ENCODE data around the gene SNAPC4. TPM values are rescaled to one million over a fixed set of nuclear protein-coding genes. Genes with fewer than 3 reads are reported as not detected.
A peak's percentile ranks its signal among the peaks of the same experiment; 100 is the strongest.

SNAPC4 gene
- polyA plus RNA-seq, 1 experiment = 1.7 TPM

DNA sequence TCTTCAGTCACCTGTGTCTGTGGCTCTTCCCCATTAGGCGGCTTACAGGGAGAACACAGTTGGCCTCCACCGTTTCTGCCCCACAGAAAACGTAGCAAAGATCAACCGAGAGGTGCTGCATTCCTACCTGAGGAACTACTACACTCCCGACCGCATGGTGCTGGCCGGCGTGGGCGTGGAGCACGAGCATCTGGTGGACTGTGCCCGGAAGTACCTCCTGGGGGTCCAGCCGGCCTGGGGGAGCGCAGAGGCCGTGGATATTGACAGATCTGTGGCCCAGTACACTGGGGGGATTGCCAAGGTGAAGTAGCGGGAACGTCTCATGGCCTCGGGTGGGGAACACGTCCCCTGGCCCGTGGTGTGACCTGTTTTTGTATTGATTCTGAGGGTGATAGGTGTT lies 16.9 kb upstream of the SNAPC4 start:
- H3K4me3 ChIP-seq (ENCODE audit: low read depth, low read length) = no peak overlapping the region
- ChIA-PET CTCF (interaction anchor here (1.0 kb wide), 1 partner anchor 23 kb away, joined by 4 read pairs; no protein-coding TSS in a partner anchor), POLR2A (no interaction called here)
- peaks cover 56% of the 10 kb centered on the region for H3K36me3 ChIP-seq (ENCODE audit: control insufficient read depth, insufficient read depth, low read length)
- H3K27me3 ChIP-seq (ENCODE audit: control insufficient read depth, insufficient read depth, low read length) = no peaks in the 10 kb centered on the region
- TF ChIP-seq, protein P1, sequence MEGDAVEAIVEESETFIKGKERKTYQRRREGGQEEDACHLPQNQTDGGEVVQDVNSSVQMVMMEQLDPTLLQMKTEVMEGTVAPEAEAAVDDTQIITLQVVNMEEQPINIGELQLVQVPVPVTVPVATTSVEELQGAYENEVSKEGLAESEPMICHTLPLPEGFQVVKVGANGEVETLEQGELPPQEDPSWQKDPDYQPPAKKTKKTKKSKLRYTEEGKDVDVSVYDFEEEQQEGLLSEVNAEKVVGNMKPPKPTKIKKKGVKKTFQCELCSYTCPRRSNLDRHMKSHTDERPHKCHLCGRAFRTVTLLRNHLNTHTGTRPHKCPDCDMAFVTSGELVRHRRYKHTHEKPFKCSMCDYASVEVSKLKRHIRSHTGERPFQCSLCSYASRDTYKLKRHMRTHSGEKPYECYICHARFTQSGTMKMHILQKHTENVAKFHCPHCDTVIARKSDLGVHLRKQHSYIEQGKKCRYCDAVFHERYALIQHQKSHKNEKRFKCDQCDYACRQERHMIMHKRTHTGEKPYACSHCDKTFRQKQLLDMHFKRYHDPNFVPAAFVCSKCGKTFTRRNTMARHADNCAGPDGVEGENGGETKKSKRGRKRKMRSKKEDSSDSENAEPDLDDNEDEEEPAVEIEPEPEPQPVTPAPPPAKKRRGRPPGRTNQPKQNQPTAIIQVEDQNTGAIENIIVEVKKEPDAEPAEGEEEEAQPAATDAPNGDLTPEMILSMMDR (IDR thresholded peaks at IDR 0.05; ENCODE audit: insufficient read depth, low read depth, low read length) = no peak
- no peak for DNase-seq (ENCODE audit: low read depth)

DNA sequence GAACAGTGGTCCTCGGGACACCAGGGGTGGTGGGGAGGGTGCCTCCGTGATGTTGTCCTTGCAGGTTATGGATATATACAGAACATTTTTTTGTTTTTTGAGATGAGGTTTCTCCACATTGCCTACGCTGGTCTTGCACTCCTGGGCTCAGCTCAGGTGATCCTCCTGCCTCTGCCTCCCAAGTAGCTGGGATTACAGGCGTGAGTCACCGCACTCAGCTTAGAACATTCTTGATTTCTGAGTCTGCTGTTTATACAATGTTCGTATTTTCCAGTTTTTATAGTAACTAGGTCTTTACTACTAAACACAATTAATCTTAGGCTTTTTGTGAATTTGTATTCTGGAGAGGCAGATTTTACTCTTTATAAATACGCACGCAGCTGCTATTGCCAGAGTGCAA lies 16.5 kb upstream of the SNAPC4 start:
- TF ChIP-seq, protein P1 (IDR thresholded peaks at IDR 0.05; ENCODE audit: insufficient read depth, low read depth, low read length) = no peak
- no peak overlapping the region for H3K4me3 ChIP-seq (ENCODE audit: low read depth, low read length)
- H3K27me3 ChIP-seq (ENCODE audit: control insufficient read depth, insufficient read depth, low read length) = no peaks in the 10 kb centered on the region
- H3K36me3 ChIP-seq (ENCODE audit: control insufficient read depth, insufficient read depth, low read length) = peaks cover 52% of the 10 kb centered on the region
- POLR2A ChIA-PET = no interaction called here
- DNase-seq (ENCODE audit: low read depth) = no peak
- CTCF ChIA-PET = interaction anchor here (1.2 kb wide), 1 partner anchor 24 kb away, joined by 4 read pairs; no protein-coding TSS in a partner anchor

DNA sequence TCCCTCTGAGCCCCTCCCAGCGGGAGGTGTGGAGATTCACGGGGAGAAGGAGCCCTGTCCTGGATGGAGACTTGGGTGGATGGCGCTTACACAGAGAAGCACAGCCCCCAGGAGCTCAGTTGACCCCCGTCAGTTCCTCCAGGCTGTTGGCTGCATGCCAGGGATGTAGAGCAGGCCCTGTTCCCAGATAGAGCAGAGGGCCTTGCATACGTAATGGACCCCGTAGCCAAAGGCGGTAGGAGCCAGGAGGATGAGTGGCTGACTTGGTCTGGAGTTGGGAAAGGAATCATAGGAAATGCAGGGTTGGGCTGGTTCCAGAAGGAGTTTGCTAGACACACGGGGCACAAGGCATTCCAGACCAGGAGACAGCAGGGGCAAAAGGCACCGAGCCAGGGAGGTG lies 13.0 kb upstream of the SNAPC4 start:
- DNase-seq (ENCODE audit: low read depth) = no peak
- ChIA-PET CTCF (interaction anchor here (1.2 to 1.4 kb wide), 3 partner anchors 12 kb away, joined by 3 to 6 read pairs (median 4); no protein-coding TSS in a partner anchor), POLR2A (no interaction called here)
- Histone ChIP-seq H3K4me3 (ENCODE audit: low read depth, low read length) (no peak overlapping the region), H3K36me3 (ENCODE audit: control insufficient read depth, insufficient read depth, low read length) (peaks cover 38% of the 10 kb centered on the region), H3K27me3 (ENCODE audit: control insufficient read depth, insufficient read depth, low read length) (no peaks in the 10 kb centered on the region)
- TF ChIP-seq, protein P1 (IDR thresholded peaks at IDR 0.05; ENCODE audit: insufficient read depth, low read depth, low read length) = no peak

DNA sequence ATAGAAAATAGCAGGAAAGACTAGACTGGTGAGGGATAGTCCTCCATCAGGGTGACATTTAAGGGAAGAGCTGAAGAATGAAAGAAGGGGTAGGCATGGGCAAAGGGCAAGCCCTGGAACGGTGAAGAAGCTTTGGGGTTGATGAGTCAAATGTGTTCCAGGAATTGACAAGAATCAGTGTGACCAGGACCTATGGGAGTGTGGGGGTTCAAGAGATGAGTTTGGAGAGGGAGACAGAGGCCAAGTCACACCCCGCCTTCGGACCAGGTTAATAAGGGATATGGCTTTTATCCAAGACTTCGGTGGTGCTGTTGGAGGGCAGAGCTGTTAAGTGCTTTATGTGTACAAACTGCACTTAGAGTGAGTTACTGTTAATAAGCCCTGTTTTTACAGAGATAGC lies 11.4 kb upstream of the SNAPC4 start:
- TF ChIP-seq, protein P1 (IDR thresholded peaks at IDR 0.05; ENCODE audit: insufficient read depth, low read depth, low read length) = no peak
- H3K4me3 ChIP-seq (ENCODE audit: low read depth, low read length) = peak overlapping the region; percentile 99
- peaks cover 36% of the 10 kb centered on the region for H3K36me3 ChIP-seq (ENCODE audit: control insufficient read depth, insufficient read depth, low read length)
- H3K27me3 ChIP-seq (ENCODE audit: control insufficient read depth, insufficient read depth, low read length) = no peaks in the 10 kb centered on the region
- no peak for DNase-seq (ENCODE audit: low read depth)
- ChIA-PET POLR2A (no interaction called here), CTCF (no interaction called here)

DNA sequence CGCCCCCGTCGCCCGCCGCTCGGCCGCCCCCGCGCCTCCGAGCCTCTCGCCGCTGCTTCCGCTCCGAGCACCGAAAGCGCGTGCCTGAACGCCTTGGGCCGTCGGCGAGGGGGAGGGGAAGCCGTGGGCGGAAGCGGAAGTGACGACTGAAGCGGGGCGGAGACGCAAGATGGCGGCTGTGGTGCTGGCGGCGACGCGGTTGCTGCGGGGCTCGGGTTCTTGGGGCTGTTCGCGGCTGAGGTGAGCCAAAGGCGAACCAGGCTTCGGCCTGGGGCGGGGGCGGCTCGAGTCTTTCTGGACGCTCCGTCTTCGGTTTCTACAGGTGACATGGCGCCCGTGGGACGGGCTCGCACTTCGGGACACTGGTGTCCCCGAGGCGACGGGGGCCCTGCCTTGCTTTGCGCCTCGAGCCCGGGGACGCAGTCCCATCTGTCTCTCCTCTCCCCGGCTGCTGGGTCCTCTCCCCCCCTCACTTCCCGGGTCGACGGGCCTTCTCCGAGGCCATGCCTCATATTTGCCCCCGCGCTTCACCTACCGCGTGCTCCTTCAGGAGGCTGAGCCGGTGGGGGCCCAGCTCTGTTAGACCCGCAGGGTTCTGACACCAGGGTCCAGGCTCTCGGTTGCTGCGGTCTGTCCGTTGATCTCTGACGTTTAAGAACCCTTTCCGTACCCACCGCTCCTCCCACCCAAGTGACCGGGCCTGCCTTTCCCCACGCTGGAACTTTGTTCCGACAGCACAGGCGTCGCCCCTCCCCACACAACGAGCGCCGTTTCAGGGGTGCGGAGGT lies 10.7 kb upstream of the SNAPC4 start, which contains the start of the genes ENTR1 and PMPCA:
Gene ENTR1 (minus strand): TSS at position 115 of the 788 bp plus-strand sequence. CDS start 217 bp downstream, outside the sequence.
Gene PMPCA (plus strand): TSS at position 159 of the 788 bp plus-strand sequence. CDS start 11 bp downstream, at position 170.
- peak; percentile 26 for DNase-seq (ENCODE audit: low read depth)
- POLR2A ChIA-PET = no interaction called here
- no peaks in the 10 kb centered on the region for H3K27me3 ChIP-seq (ENCODE audit: control insufficient read depth, insufficient read depth, low read length)
- CTCF ChIA-PET = interaction anchor here (1.1 to 1.2 kb wide), 2 partner anchors 10 to 74 kb away, joined by 3 to 5 read pairs; no protein-coding TSS in a partner anchor
- H3K36me3 ChIP-seq (ENCODE audit: control insufficient read depth, insufficient read depth, low read length) = peaks cover 31% of the 10 kb centered on the region
- TF ChIP-seq, protein P1 (IDR thresholded peaks at IDR 0.05; ENCODE audit: insufficient read depth, low read depth, low read length) = no peak
- H3K4me3 ChIP-seq (ENCODE audit: low read depth, low read length) = peak within 1 kb of the TSS; percentile 99
